HT1080 (cell line): Measurements from ENCODE around the gene MAF. TPM values are rescaled to one million over a fixed set of nuclear protein-coding genes. Genes with fewer than 3 reads are reported as not detected.

Experiments used
- DNase-seq: peaks from one replicate; pipeline ENCODE4 v3.0.0-alpha.2; 2015; ENCODE audit warnings: low read depth
- total RNA-seq: library from RNA; depleted of rRNA; stranded (reverse); fragments of >200 nt; shearing (Covaris generic); gene quantifications from 2 replicates; pipeline ENCODE4 v1.2.3, GENCODE V29; 2014

Gene MAF
- total RNA-seq, 1 experiment from 2014 or later = not detected

DNA sequence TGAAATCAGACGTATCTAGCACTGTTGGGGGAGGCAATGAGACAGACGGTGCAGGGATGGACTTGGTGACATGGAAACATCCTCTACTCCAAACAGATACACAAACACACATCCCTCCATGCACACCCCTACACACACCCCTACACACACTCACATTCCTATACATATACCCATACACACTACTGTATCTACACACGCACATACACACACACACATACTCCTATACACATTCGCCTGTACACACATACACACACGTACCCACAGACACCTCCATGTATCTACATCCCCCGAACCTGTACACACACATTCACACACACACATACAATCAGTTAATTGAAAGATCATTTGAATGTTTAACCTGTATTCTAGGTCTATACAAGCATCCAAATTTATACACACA, 53.5 kb downstream of the MAF start:
- no peak for DNase-seq
